Immature natural killer cell (primary cell): ENCODE results near the gene SLC17A5. TPM values are rescaled to one million over a fixed set of nuclear protein-coding genes. Genes with fewer than 3 reads are reported as not detected.
"Not testable (repeated sequence)": the region's sequence is repeated elsewhere in the genome, so short reads cannot be mapped to it uniquely, and the experiment has no call there.

Source experiments
- DNase-seq, 3 donors: peaks; one replicate each; pipeline ENCODE4 v3.0.0; 2022; ENCODE audit warnings: mixed read lengths in 1 of 3
- H3K27ac Mint-ChIP-seq, 6 donors: one replicate each; pipeline ENCODE4 v1.8.0; 2020; ENCODE audit warnings: mixed read lengths in 6 of 6, mild to moderate bottlenecking in 5 of 6, inconsistent platforms in 4 of 6, moderate library complexity in 3 of 6
- H3K27me3 Mint-ChIP-seq, 3 donors: one replicate each; pipeline ENCODE4 v1.8.0; 2020 to 2021; ENCODE audit warnings: low read depth in 3 of 3, mild to moderate bottlenecking in 3 of 3, mixed read lengths in 3 of 3, moderate library complexity in 3 of 3, inconsistent platforms in 1 of 3
- H3K36me3 Mint-ChIP-seq, 3 donors: one replicate each; pipeline ENCODE4 v1.8.0; 2020; ENCODE audit warnings: mixed read lengths in 3 of 3, inconsistent platforms in 2 of 3, mild to moderate bottlenecking in 2 of 3
- H3K4me1 Mint-ChIP-seq, 2 donors: one replicate each; pipeline ENCODE4 v1.8.0; 2020; ENCODE audit warnings: inconsistent platforms in 2 of 2, mild to moderate bottlenecking in 2 of 2, mixed read lengths in 2 of 2, moderate library complexity in 1 of 2
- H3K4me3 Mint-ChIP-seq, 5 donors: one replicate each; pipeline ENCODE4 v1.8.0; 2020; ENCODE audit warnings: mild to moderate bottlenecking in 5 of 5, mixed read lengths in 5 of 5, inconsistent platforms in 3 of 5, moderate library complexity in 3 of 5
- H3K9me3 Mint-ChIP-seq, 6 donors: one replicate each; pipeline ENCODE4 v1.8.0; 2020; ENCODE audit warnings: mild to moderate bottlenecking in 6 of 6, mixed read lengths in 6 of 6, inconsistent platforms in 4 of 6, moderate library complexity in 3 of 6
- polyA plus RNA-seq, 3 donors: library from polyadenylated mRNA; unstranded; fragments of 300-500 nt; fragmentation: Illumina TruSeq; gene quantifications; one replicate each; pipeline ENCODE4 v1.2.3, GENCODE V29; 2021

The SLC17A5 gene
- 1 to 10 TPM; 3.0 to 9.4 (median 5.9) TPM for polyA plus RNA-seq

GRCh38 chr6:73653571-73654424 lies at the start of gene SLC17A5:
Gene SLC17A5 (minus strand): TSS chr6:73653992. CDS start chr6:73653886, 106 bp downstream.
- Mint-ChIP-seq H3K27me3 (peaks cover 0 to 7% (median 6%) of the 10 kb centered on the region in 3 donors), H3K9me3 (no peaks in the 10 kb centered on the region), H3K4me3 (peak within 1 kb of the TSS; percentile 97 to 100 (median 99)), H3K36me3 (peaks cover 2 to 5% (median 5%) of the 10 kb centered on the region in 3 donors), H3K4me1 (peaks cover 40 to 62% of the 10 kb centered on the region in 2 donors), H3K27ac (peak within 1 kb of the TSS; percentile 90 to 97 (median 95))
- peak; percentile 86 to 88 (median 87) for DNase-seq

- H3K36me3 Mint-ChIP-seq: no peaks in the 10 kb centered on the region
- no peaks in the 10 kb centered on the region for H3K9me3 Mint-ChIP-seq
- H3K27me3 Mint-ChIP-seq: no peaks in the 10 kb centered on the region
- DNase-seq: no peak
- no peak overlapping the region for H3K4me3 Mint-ChIP-seq
- no peak overlapping the region for H3K27ac Mint-ChIP-seq
- no peaks in the 10 kb centered on the region for H3K4me1 Mint-ChIP-seq
Observed at GRCh38 chr6:73703466-73703865, 49.7 kb upstream of the SLC17A5 start.

- H3K27me3 Mint-ChIP-seq: no peaks in the 10 kb centered on the region
- H3K4me1 Mint-ChIP-seq: peaks cover 0 to 2% of the 10 kb centered on the region in 2 donors
- DNase-seq: no peak
- no peak overlapping the region for H3K27ac Mint-ChIP-seq
- H3K36me3 Mint-ChIP-seq: no peaks in the 10 kb centered on the region
- peaks cover 0 to 2% (median 0%) of the 10 kb centered on the region in 6 donors for H3K9me3 Mint-ChIP-seq
- H3K4me3 Mint-ChIP-seq: no peak overlapping the region
Observed at GRCh38 chr6:73702444-73702843, 48.7 kb upstream of the SLC17A5 start.

- peaks cover 0 to 2% (median 0%) of the 10 kb centered on the region in 3 donors for H3K27me3 Mint-ChIP-seq
- H3K4me1 Mint-ChIP-seq: peaks cover 11 to 26% of the 10 kb centered on the region in 2 donors
- no peak overlapping the region for H3K4me3 Mint-ChIP-seq
- H3K27ac Mint-ChIP-seq: no peak overlapping the region
- DNase-seq: no peak
- peaks cover 0 to 2% (median 0%) of the 10 kb centered on the region in 6 donors for H3K9me3 Mint-ChIP-seq
- no peaks in the 10 kb centered on the region for H3K36me3 Mint-ChIP-seq
Observed at GRCh38 chr6:73699676-73700459, 46.1 kb upstream of the SLC17A5 start.

GRCh38 chr6:73696966-73697655 lies 43.3 kb upstream of the SLC17A5 start:
- Mint-ChIP-seq H3K27ac (no peak overlapping the region), H3K27me3 (peaks cover 0 to 2% (median 0%) of the 10 kb centered on the region in 3 donors), H3K36me3 (no peaks in the 10 kb centered on the region)

GRCh38 chr6:73695619-73696421 lies 42.0 kb upstream of the SLC17A5 start, which contains the start of gene CD109:
Gene CD109 (plus strand): TSS chr6:73696203. CDS start chr6:73696216, 13 bp downstream.
- peaks cover 11 to 26% of the 10 kb centered on the region in 2 donors for H3K4me1 Mint-ChIP-seq

More at GRCh38 chr6:73696966-73697655, 43.3 kb upstream of the SLC17A5 start:
- peak overlapping the region; percentile 44 to 84 (median 76) for H3K4me3 Mint-ChIP-seq
- no peak for DNase-seq
- peaks cover 11 to 26% of the 10 kb centered on the region in 2 donors for H3K4me1 Mint-ChIP-seq
- H3K9me3 Mint-ChIP-seq: peaks cover 0 to 2% (median 0%) of the 10 kb centered on the region in 6 donors

GRCh38 chr6:73694711-73695411 lies 41.1 kb upstream of the SLC17A5 start:
- Mint-ChIP-seq H3K9me3 (peaks cover 0 to 2% (median 0%) of the 10 kb centered on the region in 6 donors), H3K27ac (peak overlapping the region in 1 of 6 donors; percentile 2), H3K4me3 (peak overlapping the region; percentile 75 to 82 (median 79)), H3K4me1 (peaks cover 11 to 26% of the 10 kb centered on the region in 2 donors), H3K36me3 (no peaks in the 10 kb centered on the region), H3K27me3 (peaks cover 0 to 2% (median 0%) of the 10 kb centered on the region in 3 donors)
- DNase-seq: no peak

More at GRCh38 chr6:73695619-73696421, 42.0 kb upstream of the SLC17A5 start, which contains the start of gene CD109:
- peak; percentile 7 to 26 (median 22) for DNase-seq
- Mint-ChIP-seq H3K27me3 (peaks cover 0 to 2% (median 0%) of the 10 kb centered on the region in 3 donors), H3K36me3 (no peaks in the 10 kb centered on the region), H3K9me3 (peaks cover 0 to 2% (median 0%) of the 10 kb centered on the region in 6 donors), H3K27ac (peak within 1 kb of the TSS in 3 of 6 donors; percentile 2 to 58 (median 41)), H3K4me3 (peak within 1 kb of the TSS; percentile 76 to 84 (median 82))

- H3K36me3 Mint-ChIP-seq: no peaks in the 10 kb centered on the region
- no peak overlapping the region for H3K4me3 Mint-ChIP-seq
- DNase-seq: no peak
- H3K9me3 Mint-ChIP-seq: no peaks in the 10 kb centered on the region
- no peak overlapping the region for H3K27ac Mint-ChIP-seq
- peaks cover 0 to 2% (median 0%) of the 10 kb centered on the region in 3 donors for H3K27me3 Mint-ChIP-seq
- peaks cover 8 to 14% of the 10 kb centered on the region in 2 donors for H3K4me1 Mint-ChIP-seq
Observed at GRCh38 chr6:73691512-73691911, 37.7 kb upstream of the SLC17A5 start.

- Mint-ChIP-seq H3K9me3 (no peaks in the 10 kb centered on the region), H3K4me3 (no peak overlapping the region), H3K36me3 (no peaks in the 10 kb centered on the region), H3K27ac (no peak overlapping the region), H3K4me1 (peaks cover 1 to 2% of the 10 kb centered on the region in 2 donors), H3K27me3 (peaks cover 0 to 10% (median 2%) of the 10 kb centered on the region in 3 donors)
- no peak for DNase-seq
Observed at GRCh38 chr6:73690056-73690455, 36.3 kb upstream of the SLC17A5 start.

GRCh38 chr6:73688351-73688750 lies 34.6 kb upstream of the SLC17A5 start:
- Mint-ChIP-seq H3K27me3 (peaks cover 0 to 19% (median 0%) of the 10 kb centered on the region in 3 donors), H3K9me3 (peaks cover 0 to 3% (median 1%) of the 10 kb centered on the region in 6 donors), H3K27ac (no peak overlapping the region), H3K4me1 (no peaks in the 10 kb centered on the region), H3K4me3 (no peak overlapping the region), H3K36me3 (peaks cover 0 to 6% (median 0%) of the 10 kb centered on the region in 3 donors)
- no peak for DNase-seq

GRCh38 chr6:73683574-73683973 lies 29.8 kb upstream of the SLC17A5 start:
- H3K4me3 Mint-ChIP-seq, H3K4me1 Mint-ChIP-seq, H3K9me3 Mint-ChIP-seq, H3K27ac Mint-ChIP-seq, DNase-seq, H3K36me3 Mint-ChIP-seq: not testable (repeated sequence)
- H3K27me3 Mint-ChIP-seq: peaks cover 0 to 22% (median 4%) of the 10 kb centered on the region in 3 donors
